HG02981 (cell line): ENCODE results near the gene CPNE2.

Experiments
- ATAC-seq: cut with Tn5 transposase; IDR thresholded peaks from one replicate; pipeline ENCODE4 v1.9.1; 2021; ENCODE audit warnings: mild to moderate bottlenecking, moderate library complexity; ENCODE audit not compliant: unreplicated experiment

CPNE2 gene

GRCh38 chr16:57191056-57191571 is 98.7 kb downstream of the CPNE2 start:
- ATAC-seq, result no peak

- ATAC-seq, result no peak
Observed at GRCh38 chr16:57192146-57192545, 99.8 kb downstream of the CPNE2 start.

- no peak for ATAC-seq
Observed at GRCh38 chr16:57192720-57193486, 100.5 kb downstream of the CPNE2 start.

GRCh38 chr16:57194512-57194911 is 102.1 kb downstream of the CPNE2 start:
- ATAC-seq, result no peak

GRCh38 chr16:57196286-57196685 is 103.9 kb downstream of the CPNE2 start:
- no peak for ATAC-seq

- ATAC-seq, result no peak
Observed at GRCh38 chr16:57196753-57197152, 104.4 kb downstream of the CPNE2 start.
